Naive B cell (primary cell): ENCODE results near the gene DOCK9. TPM values are rescaled to one million over a fixed set of nuclear protein-coding genes. Genes with fewer than 3 reads are reported as not detected.

Source experiments
- ATAC-seq, 2 donors: fragments of 150-1000 bp; cut with Tn5 transposase; 2 replicates each; pipeline ENCODE4 v1.10.0; 2021; ENCODE audit warnings: low read depth in 2 of 2, mild to moderate bottlenecking in 2 of 2, moderate library complexity in 2 of 2
- DNase-seq: peaks from one replicate; pipeline ENCODE4 v3.0.0; 2022
- H3K27ac Mint-ChIP-seq, 6 donors: one replicate each; pipeline ENCODE4 v1.8.0; 2020 to 2022; ENCODE audit warnings: mild to moderate bottlenecking in 6 of 6, mixed read lengths in 6 of 6, moderate library complexity in 5 of 6, inconsistent platforms in 2 of 6
- H3K27me3 Mint-ChIP-seq, 3 donors: one replicate each; pipeline ENCODE4 v1.8.0; 2021 to 2022; ENCODE audit warnings: mixed read lengths in 3 of 3, mild to moderate bottlenecking in 1 of 3
- H3K36me3 Mint-ChIP-seq, 2 donors: one replicate each; pipeline ENCODE4 v1.8.0; 2020 to 2022; ENCODE audit warnings: mixed read lengths in 2 of 2, inconsistent platforms in 1 of 2, mild to moderate bottlenecking in 1 of 2
- H3K4me1 Mint-ChIP-seq, 3 donors: one replicate each; pipeline ENCODE4 v1.8.0; 2020 to 2022; ENCODE audit warnings: mixed read lengths in 3 of 3, inconsistent platforms in 1 of 3, mild to moderate bottlenecking in 1 of 3, moderate library complexity in 1 of 3
- H3K4me3 Mint-ChIP-seq, 8 donors: one replicate each; pipeline ENCODE4 v1.8.0; 2020 to 2022; ENCODE audit warnings: mild to moderate bottlenecking in 8 of 8, mixed read lengths in 8 of 8, moderate library complexity in 8 of 8, inconsistent platforms in 2 of 8
- H3K9me3 Mint-ChIP-seq, 7 donors: one replicate each; pipeline ENCODE4 v1.8.0; 2020 to 2022; ENCODE audit warnings: mixed read lengths in 7 of 7, mild to moderate bottlenecking in 5 of 7, inconsistent platforms in 2 of 7, moderate library complexity in 1 of 7
- polyA plus RNA-seq, 6 donors: library from polyadenylated mRNA; unstranded; fragments of 300-500 nt; fragmentation: Illumina TruSeq; gene quantifications; one replicate each; pipeline ENCODE4 v1.2.3, GENCODE V29; 2021; ENCODE audit warnings: low read depth in 6 of 6

DOCK9 gene
- polyA plus RNA-seq, 6 donors from 2014 or later, result 0.98 to 5.2 (median 2.3) TPM; not detected in 1

- DNase-seq (no peak), ATAC-seq (no peak)
- Mint-ChIP-seq H3K4me3 (no peak overlapping the region), H3K36me3 (peaks cover 46 to 51% of the 10 kb centered on the region in 2 donors), H3K4me1 (peaks cover 12 to 21% (median 18%) of the 10 kb centered on the region in 3 donors), H3K27me3 (no peaks in the 10 kb centered on the region), H3K9me3 (peaks cover 5 to 16% (median 10%) of the 10 kb centered on the region in 7 donors), H3K27ac (peak overlapping the region in 1 of 6 donors; percentile 44)
Measured at GRCh38 chr13:98877466-98877865, 100.4 kb downstream of the DOCK9 start.

GRCh38 chr13:98875146-98875729 is 102.6 kb downstream of the DOCK9 start:
- Mint-ChIP-seq H3K27me3 (no peaks in the 10 kb centered on the region), H3K4me1 (peaks cover 12 to 21% (median 18%) of the 10 kb centered on the region in 3 donors), H3K4me3 (peak overlapping the region in 3 of 8 donors; percentile 18 to 21 (median 20)), H3K9me3 (peaks cover 5 to 18% (median 10%) of the 10 kb centered on the region in 7 donors), H3K36me3 (peaks cover 33 to 39% of the 10 kb centered on the region in 2 donors), H3K27ac (peak overlapping the region in 4 of 6 donors; percentile 41 to 63 (median 47))
- ATAC-seq, result peak; percentile 88 to 90
- DNase-seq, result no peak

GRCh38 chr13:98874029-98874397 is 103.9 kb downstream of the DOCK9 start:
- Mint-ChIP-seq H3K27me3 (no peaks in the 10 kb centered on the region), H3K36me3 (peaks cover 29 to 35% of the 10 kb centered on the region in 2 donors), H3K9me3 (peaks cover 5 to 18% (median 10%) of the 10 kb centered on the region in 7 donors), H3K4me3 (no peak overlapping the region), H3K27ac (peak overlapping the region in 2 of 6 donors; percentile 18 to 71), H3K4me1 (peaks cover 12 to 21% (median 18%) of the 10 kb centered on the region in 3 donors)
- DNase-seq (no peak), ATAC-seq (no peak)

GRCh38 chr13:98873377-98874028 is 104.4 kb downstream of the DOCK9 start:
- Mint-ChIP-seq H3K4me3 (no peak overlapping the region), H3K4me1 (peaks cover 12 to 21% (median 18%) of the 10 kb centered on the region in 3 donors), H3K9me3 (peaks cover 5 to 18% (median 10%) of the 10 kb centered on the region in 7 donors), H3K27me3 (no peaks in the 10 kb centered on the region), H3K27ac (peak overlapping the region in 2 of 6 donors; percentile 18 to 71), H3K36me3 (peaks cover 29 to 30% of the 10 kb centered on the region in 2 donors)
- DNase-seq, result no peak
- ATAC-seq, result no peak

GRCh38 chr13:98871727-98872126 is 106.1 kb downstream of the DOCK9 start:
- Mint-ChIP-seq H3K9me3 (peaks cover 5 to 18% (median 10%) of the 10 kb centered on the region in 7 donors), H3K27ac (no peak overlapping the region), H3K36me3 (peaks cover 32 to 39% of the 10 kb centered on the region in 2 donors), H3K4me3 (no peak overlapping the region), H3K4me1 (peaks cover 12 to 21% (median 18%) of the 10 kb centered on the region in 3 donors), H3K27me3 (no peaks in the 10 kb centered on the region)
- no peak for ATAC-seq
- no peak for DNase-seq

GRCh38 chr13:98869408-98870090 is 108.3 kb downstream of the DOCK9 start:
- no peak overlapping the region for H3K4me3 Mint-ChIP-seq
- H3K27me3 Mint-ChIP-seq, result no peaks in the 10 kb centered on the region
- H3K27ac Mint-ChIP-seq, result no peak overlapping the region
- ATAC-seq (no peak), DNase-seq (no peak)
- H3K36me3 Mint-ChIP-seq, result peaks cover 45 to 47% of the 10 kb centered on the region in 2 donors
- H3K9me3 Mint-ChIP-seq, result peaks cover 5 to 18% (median 10%) of the 10 kb centered on the region in 7 donors
- H3K4me1 Mint-ChIP-seq, result peaks cover 3 to 8% (median 5%) of the 10 kb centered on the region in 3 donors

- Mint-ChIP-seq H3K27me3 (no peaks in the 10 kb centered on the region), H3K9me3 (peaks cover 5 to 16% (median 10%) of the 10 kb centered on the region in 7 donors), H3K4me3 (no peak overlapping the region), H3K27ac (no peak overlapping the region), H3K36me3 (peaks cover 42 to 49% of the 10 kb centered on the region in 2 donors), H3K4me1 (peaks cover 0 to 5% (median 0%) of the 10 kb centered on the region in 3 donors)
- DNase-seq (no peak), ATAC-seq (no peak)
Measured at GRCh38 chr13:98868932-98869331, 108.9 kb downstream of the DOCK9 start.

- ATAC-seq, result no peak
- H3K4me1 Mint-ChIP-seq, result peaks cover 0 to 5% (median 0%) of the 10 kb centered on the region in 3 donors
- peaks cover 32 to 39% of the 10 kb centered on the region in 2 donors for H3K36me3 Mint-ChIP-seq
Measured at GRCh38 chr13:98866882-98867281, 111.0 kb downstream of the DOCK9 start.

GRCh38 chr13:98860491-98860890 is 117.4 kb downstream of the DOCK9 start:
- Mint-ChIP-seq H3K36me3 (peaks cover 36 to 40% of the 10 kb centered on the region in 2 donors), H3K9me3 (no peaks in the 10 kb centered on the region), H3K4me1 (peaks cover 0 to 2% (median 0%) of the 10 kb centered on the region in 3 donors), H3K27me3 (no peaks in the 10 kb centered on the region), H3K27ac (no peak overlapping the region), H3K4me3 (no peak overlapping the region)
- ATAC-seq (no peak), DNase-seq (no peak)

More at GRCh38 chr13:98866882-98867281, 111.0 kb downstream of the DOCK9 start:
- Mint-ChIP-seq H3K27ac (no peak overlapping the region), H3K27me3 (no peaks in the 10 kb centered on the region), H3K4me3 (no peak overlapping the region), H3K9me3 (no peaks in the 10 kb centered on the region)
- no peak for DNase-seq

- H3K36me3 Mint-ChIP-seq, result peaks cover 27 to 37% of the 10 kb centered on the region in 2 donors
- ATAC-seq, result no peak
- H3K27ac Mint-ChIP-seq, result peak overlapping the region in 1 of 6 donors; percentile 12
- H3K4me3 Mint-ChIP-seq, result no peak overlapping the region
- H3K4me1 Mint-ChIP-seq, result no peaks in the 10 kb centered on the region
- DNase-seq, result no peak
- no peaks in the 10 kb centered on the region for H3K9me3 Mint-ChIP-seq
- H3K27me3 Mint-ChIP-seq, result no peaks in the 10 kb centered on the region
Measured at GRCh38 chr13:98858191-98858590, 119.7 kb downstream of the DOCK9 start.

- H3K4me3 Mint-ChIP-seq, result no peak overlapping the region
- no peaks in the 10 kb centered on the region for H3K27me3 Mint-ChIP-seq
- no peaks in the 10 kb centered on the region for H3K4me1 Mint-ChIP-seq
- DNase-seq (no peak), ATAC-seq (no peak)
- H3K9me3 Mint-ChIP-seq, result no peaks in the 10 kb centered on the region
- peaks cover 19 to 27% of the 10 kb centered on the region in 2 donors for H3K36me3 Mint-ChIP-seq
- H3K27ac Mint-ChIP-seq, result no peak overlapping the region
Measured at GRCh38 chr13:98856983-98857382, 120.9 kb downstream of the DOCK9 start.

GRCh38 chr13:98854448-98854847 is 123.4 kb downstream of the DOCK9 start:
- Mint-ChIP-seq H3K9me3 (no peaks in the 10 kb centered on the region), H3K27me3 (no peaks in the 10 kb centered on the region), H3K4me1 (no peaks in the 10 kb centered on the region), H3K36me3 (peaks cover 0 to 12% of the 10 kb centered on the region in 2 donors), H3K4me3 (no peak overlapping the region), H3K27ac (no peak overlapping the region)
- ATAC-seq (no peak), DNase-seq (no peak)

GRCh38 chr13:98853771-98854221 is 124.1 kb downstream of the DOCK9 start:
- Mint-ChIP-seq H3K4me1 (no peaks in the 10 kb centered on the region), H3K36me3 (peaks cover 0 to 12% of the 10 kb centered on the region in 2 donors), H3K9me3 (no peaks in the 10 kb centered on the region), H3K27ac (no peak overlapping the region), H3K4me3 (no peak overlapping the region), H3K27me3 (no peaks in the 10 kb centered on the region)
- ATAC-seq, result no peak
- no peak for DNase-seq
